Activated CD4-positive, alpha-beta T cell treated with anti-CD3 and anti-CD28 coated beads, Interleukin-2, amount 10 ng/mL, durations not matched to agents 24 days and 14 days (primary cell): ENCODE data around the gene CNPY4. TPM values are rescaled to one million over a fixed set of nuclear protein-coding genes. Genes with fewer than 3 reads are reported as not detected.

ENCODE experiments used
- DNase-seq: peaks from one replicate; pipeline ENCODE4 v3.0.0; 2022
- H3K27ac Mint-ChIP-seq: one replicate; pipeline ENCODE4 v1.8.0; 2022; ENCODE audit warnings: mild to moderate bottlenecking, mixed read lengths
- H3K27me3 Mint-ChIP-seq: one replicate; pipeline ENCODE4 v1.8.0; 2022; ENCODE audit warnings: mixed read lengths
- H3K36me3 Mint-ChIP-seq: one replicate; pipeline ENCODE4 v1.8.0; 2022; ENCODE audit warnings: low read depth, mild to moderate bottlenecking, mixed read lengths
- H3K4me1 Mint-ChIP-seq: one replicate; pipeline ENCODE4 v1.8.0; 2021; ENCODE audit warnings: mixed read lengths
- H3K4me3 Mint-ChIP-seq: one replicate; pipeline ENCODE4 v1.8.0; 2022; ENCODE audit warnings: mild to moderate bottlenecking, moderate library complexity, mixed read lengths
- H3K9me3 Mint-ChIP-seq: one replicate; pipeline ENCODE4 v1.8.0; 2021; ENCODE audit warnings: mixed read lengths
- intact Hi-C: fragments of 100-400 bp; cut with micrococcal nuclease; formaldehyde crosslinking; loops from one replicate; pipeline ENCODE4 v1.15.1; 2023
- total RNA-seq: library from RNA; stranded (reverse); gene quantifications from 2 replicates; pipeline ENCODE4 v1.2.3, GENCODE V29; 2022

The CNPY4 gene
- total RNA-seq, 1 donor from 2014 or later, result 16.2 TPM

- peak overlapping the region; percentile 50 for H3K4me3 Mint-ChIP-seq
- H3K9me3 Mint-ChIP-seq, result no peaks in the 10 kb centered on the region
- DNase-seq, result no peak
- H3K27ac Mint-ChIP-seq, result no peak overlapping the region
- no peaks in the 10 kb centered on the region for H3K27me3 Mint-ChIP-seq
- intact Hi-C loops, result no loop called here
- peaks cover 58% of the 10 kb centered on the region for H3K4me1 Mint-ChIP-seq
- H3K36me3 Mint-ChIP-seq, result no peaks in the 10 kb centered on the region
These were observed 44.4 kb downstream of the CNPY4 start for GRCh38 chr7:100163871-100164270.

- Mint-ChIP-seq H3K36me3 (peaks cover 2% of the 10 kb centered on the region), H3K9me3 (no peaks in the 10 kb centered on the region), H3K27ac (peak overlapping the region; percentile 65), H3K27me3 (peaks cover 5% of the 10 kb centered on the region), H3K4me1 (peaks cover 71% of the 10 kb centered on the region), H3K4me3 (peak overlapping the region; percentile 81)
- DNase-seq, result peak; percentile 82
- intact Hi-C loops, result loop anchor here (2.0 kb wide), 1 partner anchor 42 kb away; no protein-coding TSS in a partner anchor
These were observed 47.0 kb downstream of the CNPY4 start for GRCh38 chr7:100166317-100166940.

- Mint-ChIP-seq H3K36me3 (peaks cover 4% of the 10 kb centered on the region), H3K27ac (peak overlapping the region; percentile 65), H3K27me3 (peaks cover 7% of the 10 kb centered on the region), H3K9me3 (no peaks in the 10 kb centered on the region), H3K4me1 (peaks cover 71% of the 10 kb centered on the region), H3K4me3 (peak overlapping the region; percentile 81)
- no peak for DNase-seq
- intact Hi-C loops, result loop anchor here (2.0 kb wide), 1 partner anchor 42 kb away; no protein-coding TSS in a partner anchor
These were observed 47.8 kb downstream of the CNPY4 start for GRCh38 chr7:100166970-100167911.

GRCh38 chr7:100167912-100168323, 48.5 kb downstream of the CNPY4 start:
- peaks cover 7% of the 10 kb centered on the region for H3K27me3 Mint-ChIP-seq
- peaks cover 4% of the 10 kb centered on the region for H3K36me3 Mint-ChIP-seq
- DNase-seq, result no peak
- no peaks in the 10 kb centered on the region for H3K9me3 Mint-ChIP-seq
- intact Hi-C loops, result loop anchor here (1.0 to 2.0 kb wide), 2 partner anchors 10 to 41 kb away; partner anchors contain the start of gene TRAPPC14
- peak overlapping the region; percentile 81 for H3K4me3 Mint-ChIP-seq
- H3K27ac Mint-ChIP-seq, result peak overlapping the region; percentile 31
- H3K4me1 Mint-ChIP-seq, result peaks cover 68% of the 10 kb centered on the region

- Mint-ChIP-seq H3K4me3 (peak overlapping the region; percentile 81), H3K36me3 (peaks cover 6% of the 10 kb centered on the region), H3K4me1 (peaks cover 58% of the 10 kb centered on the region), H3K27me3 (peaks cover 7% of the 10 kb centered on the region), H3K9me3 (no peaks in the 10 kb centered on the region), H3K27ac (no peak overlapping the region)
- intact Hi-C loops, result no loop called here
- no peak for DNase-seq
These were observed 49.9 kb downstream of the CNPY4 start for GRCh38 chr7:100169147-100169850.

- no peak for DNase-seq
- H3K4me1 Mint-ChIP-seq, result peaks cover 57% of the 10 kb centered on the region
- intact Hi-C loops, result no loop called here
- peak overlapping the region; percentile 72 for H3K4me3 Mint-ChIP-seq
- peaks cover 8% of the 10 kb centered on the region for H3K36me3 Mint-ChIP-seq
- H3K9me3 Mint-ChIP-seq, result no peaks in the 10 kb centered on the region
- peaks cover 7% of the 10 kb centered on the region for H3K27me3 Mint-ChIP-seq
- H3K27ac Mint-ChIP-seq, result peak overlapping the region; percentile 68
These were observed 50.9 kb downstream of the CNPY4 start for GRCh38 chr7:100170101-100170897.

- peaks cover 53% of the 10 kb centered on the region for H3K4me1 Mint-ChIP-seq
- peak overlapping the region; percentile 72 for H3K4me3 Mint-ChIP-seq
- H3K27ac Mint-ChIP-seq, result no peak overlapping the region
- H3K27me3 Mint-ChIP-seq, result peaks cover 7% of the 10 kb centered on the region
- peaks cover 8% of the 10 kb centered on the region for H3K36me3 Mint-ChIP-seq
- intact Hi-C loops, result no loop called here
- no peaks in the 10 kb centered on the region for H3K9me3 Mint-ChIP-seq
- peak; percentile 82 for DNase-seq
These were observed 51.8 kb downstream of the CNPY4 start for GRCh38 chr7:100171087-100171681.

- peak overlapping the region; percentile 45 for H3K27ac Mint-ChIP-seq
- no peak for DNase-seq
- H3K9me3 Mint-ChIP-seq, result no peaks in the 10 kb centered on the region
- H3K36me3 Mint-ChIP-seq, result peaks cover 8% of the 10 kb centered on the region
- peak overlapping the region; percentile 76 for H3K4me3 Mint-ChIP-seq
- peaks cover 53% of the 10 kb centered on the region for H3K4me1 Mint-ChIP-seq
- H3K27me3 Mint-ChIP-seq, result peaks cover 11% of the 10 kb centered on the region
- intact Hi-C loops, result no loop called here
These were observed 52.4 kb downstream of the CNPY4 start for GRCh38 chr7:100171840-100172239.

GRCh38 chr7:100173806-100174495, 54.5 kb downstream of the CNPY4 start:
- H3K36me3 Mint-ChIP-seq, result peaks cover 8% of the 10 kb centered on the region
- intact Hi-C loops, result no loop called here
- no peaks in the 10 kb centered on the region for H3K9me3 Mint-ChIP-seq
- peaks cover 11% of the 10 kb centered on the region for H3K27me3 Mint-ChIP-seq
- DNase-seq, result no peak
- no peak overlapping the region for H3K4me3 Mint-ChIP-seq
- H3K27ac Mint-ChIP-seq, result no peak overlapping the region
- H3K4me1 Mint-ChIP-seq, result peaks cover 35% of the 10 kb centered on the region

GRCh38 chr7:100174582-100174981, 55.1 kb downstream of the CNPY4 start:
- Mint-ChIP-seq H3K27ac (no peak overlapping the region), H3K4me3 (no peak overlapping the region), H3K36me3 (peaks cover 8% of the 10 kb centered on the region), H3K4me1 (peaks cover 29% of the 10 kb centered on the region), H3K27me3 (peaks cover 11% of the 10 kb centered on the region), H3K9me3 (no peaks in the 10 kb centered on the region)
- no peak for DNase-seq
- intact Hi-C loops, result no loop called here
